ENCODE measurements around the gene MFAP3L. TPM values are rescaled to one million over a fixed set of nuclear protein-coding genes. Genes with fewer than 3 reads are reported as not detected.
"Not testable (repeated sequence)": the region's sequence is repeated elsewhere in the genome, so short reads cannot be mapped to it uniquely, and the experiment has no call there.

The MFAP3L gene
- 3.2 TPM for total RNA-seq

- peak; percentile 60 to 86 (median 86) for DNase-seq (ENCODE audit: low read depth in 2 of 3, low spot score in 2 of 3)
These were observed at the start of gene MFAP3L for GRCh38 chr4:170026253-170027021. MFAP3L (minus strand) TSS chr4:170026395; CDS start chr4:170005877, 20,518 bp downstream.

GRCh38 chr4:170071196-170071595 lies 45.0 kb upstream of the MFAP3L start:
- DNase-seq (ENCODE audit: low read depth in 2 of 3, low spot score in 2 of 3) = no peak

- no peak for DNase-seq (ENCODE audit: low read depth in 2 of 3, low spot score in 2 of 3)
These were observed 42.4 kb upstream of the MFAP3L start for GRCh38 chr4:170068438-170069128.

GRCh38 chr4:170059421-170059820 lies 33.2 kb upstream of the MFAP3L start:
- DNase-seq (ENCODE audit: low read depth in 2 of 3, low spot score in 2 of 3) = no peak

- DNase-seq (ENCODE audit: low read depth in 2 of 3, low spot score in 2 of 3) = no peak
These were observed 32.6 kb upstream of the MFAP3L start for GRCh38 chr4:170058826-170059225.

GRCh38 chr4:170057866-170058265 lies 31.7 kb upstream of the MFAP3L start:
- DNase-seq (ENCODE audit: low read depth in 2 of 3, low spot score in 2 of 3) = no peak

GRCh38 chr4:170052919-170053318 lies 26.7 kb upstream of the MFAP3L start:
- DNase-seq (ENCODE audit: low read depth in 2 of 3, low spot score in 2 of 3) = no peak

GRCh38 chr4:170051402-170051801 lies 25.2 kb upstream of the MFAP3L start:
- DNase-seq (ENCODE audit: low read depth in 2 of 3, low spot score in 2 of 3) = no peak

GRCh38 chr4:170049766-170050165 lies 23.6 kb upstream of the MFAP3L start:
- DNase-seq (ENCODE audit: low read depth in 2 of 3, low spot score in 2 of 3) = no peak

GRCh38 chr4:170047771-170048354 lies 21.7 kb upstream of the MFAP3L start:
- DNase-seq (ENCODE audit: low read depth in 2 of 3, low spot score in 2 of 3) = peak; percentile 26 to 88 (median 68)

- not testable (repeated sequence) for DNase-seq (ENCODE audit: low read depth in 2 of 3, low spot score in 2 of 3)
These were observed 20.0 kb upstream of the MFAP3L start for GRCh38 chr4:170046156-170046555.

- DNase-seq (ENCODE audit: low read depth in 2 of 3, low spot score in 2 of 3) = no peak
These were observed 14.0 kb upstream of the MFAP3L start for GRCh38 chr4:170040031-170040680.

GRCh38 chr4:170038769-170039168 lies 12.6 kb upstream of the MFAP3L start:
- no peak for DNase-seq (ENCODE audit: low read depth in 2 of 3, low spot score in 2 of 3)

GRCh38 chr4:170038232-170038631 lies 12.0 kb upstream of the MFAP3L start:
- DNase-seq (ENCODE audit: low read depth in 2 of 3, low spot score in 2 of 3) = no peak

- no peak for DNase-seq (ENCODE audit: low read depth in 2 of 3, low spot score in 2 of 3)
These were observed 11.3 kb upstream of the MFAP3L start for GRCh38 chr4:170037481-170037880.

- DNase-seq (ENCODE audit: low read depth in 2 of 3, low spot score in 2 of 3) = no peak
These were observed 9.7 kb upstream of the MFAP3L start for GRCh38 chr4:170035845-170036244.

- no peak for DNase-seq (ENCODE audit: low read depth in 2 of 3, low spot score in 2 of 3)
These were observed 9.0 kb upstream of the MFAP3L start for GRCh38 chr4:170035231-170035630.

- no peak for DNase-seq (ENCODE audit: low read depth in 2 of 3, low spot score in 2 of 3)
These were observed 7.8 kb upstream of the MFAP3L start for GRCh38 chr4:170033999-170034398.

GRCh38 chr4:170030121-170030520 lies 3.9 kb upstream of the MFAP3L start:
- no peak for DNase-seq (ENCODE audit: low read depth in 2 of 3, low spot score in 2 of 3)

GRCh38 chr4:170027181-170027829 lies 1.1 kb upstream of the MFAP3L start:
- peak; percentile 66 to 96 (median 95) for DNase-seq (ENCODE audit: low read depth in 2 of 3, low spot score in 2 of 3)
